Astrocyte (in vitro differentiated cells and primary cell): ENCODE measurements around the gene MCMBP. TPM values are rescaled to one million over a fixed set of nuclear protein-coding genes. Genes with fewer than 3 reads are reported as not detected.

ENCODE experiments used
- total RNA-seq: library from RNA; stranded (reverse); gene quantifications from 2 replicates; pipeline ENCODE4 v1.2.1, GENCODE V29; 2021

The MCMBP gene
- total RNA-seq, 1 donor from 2014 or later: 40.9 TPM

Other genes with a start within 250 kb of the MCMBP start
- 68.4 and 71.6 TPM in 2 replicates for gene BAG3, start 221.5 kb downstream of the MCMBP start, total RNA-seq
- gene INPP5F, start 146.8 kb downstream of the MCMBP start, total RNA-seq: 101 and 102 TPM in 2 replicates
- gene SEC23IP, start 19.9 kb upstream of the MCMBP start, total RNA-seq: 90.6 and 95.9 TPM in 2 replicates